ENCODE data around the gene CLIC5.

The CLIC5 gene

DNA sequence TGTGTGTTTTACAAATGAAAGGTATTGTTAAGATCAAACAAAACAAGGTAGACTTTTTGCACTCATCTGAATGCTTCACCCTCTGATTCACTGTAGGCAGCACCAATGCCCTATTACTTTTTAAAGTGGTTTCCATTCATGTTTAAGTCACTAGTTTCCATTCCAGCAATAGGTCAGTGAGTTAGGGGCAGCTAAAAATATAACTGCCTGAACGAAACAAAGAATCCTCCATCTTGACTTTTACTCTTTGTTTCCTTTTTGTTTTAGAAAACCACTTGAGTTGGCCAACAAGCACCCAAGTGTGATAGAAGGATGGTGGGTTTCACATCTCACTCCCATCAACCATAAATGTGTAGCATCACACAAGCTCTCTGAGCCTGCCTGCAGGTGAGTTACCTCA lies 25.5 kb downstream of the CLIC5 start:
- no peak overlapping the region for H2AFZ ChIP-seq (ENCODE audit: low read length)
- no peaks in the 10 kb centered on the region for H3K27me3 ChIP-seq (ENCODE audit: insufficient read depth, low read length, poor library complexity, severe bottlenecking)
- no peaks in the 10 kb centered on the region for H3K79me2 ChIP-seq (ENCODE audit: insufficient read depth, low read length)
- no peaks in the 10 kb centered on the region for H4K20me1 ChIP-seq (ENCODE audit: insufficient read depth, low read length, poor library complexity, severe bottlenecking)
- H3K9ac ChIP-seq (ENCODE audit: low read depth, low read length, poor library complexity, severe bottlenecking) = no peak overlapping the region
- no peaks in the 10 kb centered on the region for H3K9me2 ChIP-seq (replicated peaks; ENCODE audit: low read depth, low read length)
- no peaks in the 10 kb centered on the region for H3F3A ChIP-seq (ENCODE audit: low read depth)
- no peaks in the 10 kb centered on the region for H3K36me3 ChIP-seq (ENCODE audit: insufficient read depth, low read length)
- H3K4me2 ChIP-seq (ENCODE audit: low read depth, low read length, poor library complexity, severe bottlenecking) = no peak overlapping the region
- no peaks in the 10 kb centered on the region for H3K4me1 ChIP-seq (ENCODE audit: insufficient read depth, low read length, poor library complexity, severe bottlenecking)
- no peak overlapping the region for H3K4me3 ChIP-seq (ENCODE audit: low read length, poor library complexity, severe bottlenecking)
- TF ChIP-seq, protein P1, sequence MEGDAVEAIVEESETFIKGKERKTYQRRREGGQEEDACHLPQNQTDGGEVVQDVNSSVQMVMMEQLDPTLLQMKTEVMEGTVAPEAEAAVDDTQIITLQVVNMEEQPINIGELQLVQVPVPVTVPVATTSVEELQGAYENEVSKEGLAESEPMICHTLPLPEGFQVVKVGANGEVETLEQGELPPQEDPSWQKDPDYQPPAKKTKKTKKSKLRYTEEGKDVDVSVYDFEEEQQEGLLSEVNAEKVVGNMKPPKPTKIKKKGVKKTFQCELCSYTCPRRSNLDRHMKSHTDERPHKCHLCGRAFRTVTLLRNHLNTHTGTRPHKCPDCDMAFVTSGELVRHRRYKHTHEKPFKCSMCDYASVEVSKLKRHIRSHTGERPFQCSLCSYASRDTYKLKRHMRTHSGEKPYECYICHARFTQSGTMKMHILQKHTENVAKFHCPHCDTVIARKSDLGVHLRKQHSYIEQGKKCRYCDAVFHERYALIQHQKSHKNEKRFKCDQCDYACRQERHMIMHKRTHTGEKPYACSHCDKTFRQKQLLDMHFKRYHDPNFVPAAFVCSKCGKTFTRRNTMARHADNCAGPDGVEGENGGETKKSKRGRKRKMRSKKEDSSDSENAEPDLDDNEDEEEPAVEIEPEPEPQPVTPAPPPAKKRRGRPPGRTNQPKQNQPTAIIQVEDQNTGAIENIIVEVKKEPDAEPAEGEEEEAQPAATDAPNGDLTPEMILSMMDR (conservative IDR thresholded peaks at IDR 0.05; ENCODE audit: low read length) = no peak
- no peak for TF ChIP-seq EZH2phosphoT487 (IDR thresholded peaks at IDR 0.05; ENCODE audit: borderline replicate concordance)
- no peaks in the 10 kb centered on the region for H3K9me3 ChIP-seq (ENCODE audit: insufficient read depth, low read depth, low read length)

DNA sequence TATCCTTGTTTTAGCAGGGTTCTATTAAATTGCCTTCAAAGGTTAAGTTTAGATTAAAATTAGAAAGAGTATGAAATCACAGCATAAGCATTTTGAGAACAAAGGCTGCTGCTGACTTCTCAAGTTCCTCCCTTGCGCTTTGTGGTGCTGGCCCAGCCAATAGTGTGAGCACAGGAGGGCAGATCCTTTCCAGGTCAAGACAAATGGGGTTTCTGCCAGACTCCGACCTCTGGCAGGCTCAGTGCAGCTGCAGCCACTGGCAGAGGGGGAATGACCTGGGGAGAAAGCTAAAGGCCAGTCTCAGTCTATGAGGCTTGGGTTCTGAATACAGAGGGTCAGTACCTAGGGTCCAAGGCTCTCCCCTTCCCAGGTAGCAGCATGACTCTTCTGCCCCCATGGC lies 27.0 kb downstream of the CLIC5 start:
- Histone ChIP-seq H3K36me3 (ENCODE audit: insufficient read depth, low read length) (no peaks in the 10 kb centered on the region), H2AFZ (ENCODE audit: low read length) (no peak overlapping the region)
- no peak for TF ChIP-seq EZH2phosphoT487 (IDR thresholded peaks at IDR 0.05; ENCODE audit: borderline replicate concordance)
- TF ChIP-seq, protein P1 (conservative IDR thresholded peaks at IDR 0.05; ENCODE audit: low read length) = no peak

DNA sequence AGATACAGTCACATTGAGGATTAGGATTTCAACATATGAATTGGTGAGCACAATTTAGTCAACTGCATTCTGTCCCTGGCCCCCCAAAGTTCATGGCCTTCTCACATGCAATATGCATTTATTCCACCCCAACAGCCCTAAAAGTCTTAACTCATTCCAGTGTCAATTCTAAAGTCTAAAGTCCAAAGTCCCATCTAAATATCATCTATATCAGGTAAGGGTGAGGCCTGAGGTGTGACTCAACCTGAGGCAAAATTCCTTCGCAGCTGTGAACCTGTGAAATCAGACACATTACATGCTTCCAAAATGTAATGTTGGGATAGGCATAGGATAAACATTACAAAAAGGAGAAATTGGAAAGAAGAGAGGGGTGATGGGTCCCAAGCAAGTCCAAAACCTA lies 27.8 kb downstream of the CLIC5 start:
- Histone ChIP-seq H4K20me1 (ENCODE audit: insufficient read depth, low read length, poor library complexity, severe bottlenecking) (no peaks in the 10 kb centered on the region), H3F3A (ENCODE audit: low read depth) (no peaks in the 10 kb centered on the region), H3K9me2 (replicated peaks; ENCODE audit: low read depth, low read length) (no peaks in the 10 kb centered on the region), H3K9ac (ENCODE audit: low read depth, low read length, poor library complexity, severe bottlenecking) (no peak overlapping the region), H3K27me3 (ENCODE audit: insufficient read depth, low read length, poor library complexity, severe bottlenecking) (no peaks in the 10 kb centered on the region), H3K36me3 (ENCODE audit: insufficient read depth, low read length) (no peaks in the 10 kb centered on the region), H3K9me3 (ENCODE audit: insufficient read depth, low read depth, low read length) (no peaks in the 10 kb centered on the region), H3K4me2 (ENCODE audit: low read depth, low read length, poor library complexity, severe bottlenecking) (no peak overlapping the region), H3K4me1 (ENCODE audit: insufficient read depth, low read length, poor library complexity, severe bottlenecking) (peaks cover 4% of the 10 kb centered on the region), H3K4me3 (ENCODE audit: low read length, poor library complexity, severe bottlenecking) (no peak overlapping the region), H3K79me2 (ENCODE audit: insufficient read depth, low read length) (no peaks in the 10 kb centered on the region), H2AFZ (ENCODE audit: low read length) (no peak overlapping the region)
- no peak for TF ChIP-seq EZH2phosphoT487 (IDR thresholded peaks at IDR 0.05; ENCODE audit: borderline replicate concordance)
- TF ChIP-seq, protein P1 (conservative IDR thresholded peaks at IDR 0.05; ENCODE audit: low read length) = no peak

More for the DNA sequence above, 27.0 kb downstream of the CLIC5 start:
- no peak overlapping the region for H3K4me3 ChIP-seq (ENCODE audit: low read length, poor library complexity, severe bottlenecking)
- H3K9me3 ChIP-seq (ENCODE audit: insufficient read depth, low read depth, low read length) = no peaks in the 10 kb centered on the region
- no peak overlapping the region for H3K9ac ChIP-seq (ENCODE audit: low read depth, low read length, poor library complexity, severe bottlenecking)
- H4K20me1 ChIP-seq (ENCODE audit: insufficient read depth, low read length, poor library complexity, severe bottlenecking) = no peaks in the 10 kb centered on the region
- H3K79me2 ChIP-seq (ENCODE audit: insufficient read depth, low read length) = no peaks in the 10 kb centered on the region
- H3K27me3 ChIP-seq (ENCODE audit: insufficient read depth, low read length, poor library complexity, severe bottlenecking) = no peaks in the 10 kb centered on the region
- H3K4me2 ChIP-seq (ENCODE audit: low read depth, low read length, poor library complexity, severe bottlenecking) = no peak overlapping the region
- H3K9me2 ChIP-seq (replicated peaks; ENCODE audit: low read depth, low read length) = no peaks in the 10 kb centered on the region
- no peaks in the 10 kb centered on the region for H3F3A ChIP-seq (ENCODE audit: low read depth)
- H3K4me1 ChIP-seq (ENCODE audit: insufficient read depth, low read length, poor library complexity, severe bottlenecking) = peaks cover 4% of the 10 kb centered on the region
